Panc1 (cell line): ENCODE data around the gene PPM1N. TPM values are rescaled to one million over a fixed set of nuclear protein-coding genes. Genes with fewer than 3 reads are reported as not detected.
A peak's percentile ranks its signal among the peaks of the same experiment; 100 is the strongest.

Source experiments
- ATAC-seq: fragments of 200-7000 bp; cut with Tn5 transposase; 2 replicates; pipeline ENCODE4 v1.9.1; 2020; ENCODE audit warnings: mild to moderate bottlenecking, moderate library complexity
- BruUV-seq: library from RNA; stranded (reverse); fragments of 400-500 nt; replicated peaks from 2 replicates; lab custom pipeline; 2021; lab: Mats Ljungman, UMichigan
- CTCF ChIA-PET: fragments of 300-600 bp; sonication (Branson Sonifier 250); formaldehyde crosslinking; loops from one replicate; lab custom pipeline; 2022; ENCODE audit warnings: antibody characterized with exemption; lab: Charles Lee
- POLR2A ChIA-PET: fragments of 300-600 bp; sonication (Branson Sonifier 250); formaldehyde crosslinking; loops from one replicate; lab custom pipeline; 2022; ENCODE audit warnings: antibody characterized with exemption; lab: Charles Lee
- DNase-seq: peaks from one replicate; pipeline ENCODE4 v3.0.0-alpha.2; 2010; ENCODE audit warnings: low read depth, low spot score
- H3K27ac ChIP-seq: 2 replicates; pipeline ENCODE4 v1.5.1; 2011; ENCODE audit warnings: mild to moderate bottlenecking, low read length, inconsistent platforms
- H3K27me3 ChIP-seq: fragments of 200-500 bp; sonication (Bioruptor generic); 2 replicates; pipeline ENCODE4 v1.6.0; 2014; ENCODE audit warnings: low read length, inconsistent platforms; ENCODE audit not compliant: control insufficient read depth, insufficient read depth
- H3K36me3 ChIP-seq: fragments of 200-500 bp; sonication (Bioruptor generic); 2 replicates; pipeline ENCODE4 v1.5.1; 2014; ENCODE audit warnings: inconsistent platforms, mild to moderate bottlenecking, low read length, moderate library complexity; ENCODE audit not compliant: control insufficient read depth, insufficient read depth
- H3K4me1 ChIP-seq: 2 replicates; pipeline ENCODE4 v1.5.1; 2011; ENCODE audit warnings: inconsistent platforms, mild to moderate bottlenecking, low read length, moderate library complexity; ENCODE audit not compliant: control insufficient read depth, insufficient read depth
- H3K4me3 ChIP-seq, 2 experiments: 2 replicates each; pipeline ENCODE4 v1.5.1; 2011 to 2012; ENCODE audit warnings: low read depth in 2 of 2, low read length in 2 of 2, mild to moderate bottlenecking in 2 of 2, inconsistent platforms in 1 of 2, moderate library complexity in 1 of 2
- H3K9me3 ChIP-seq: fragments of 200-500 bp; sonication (Bioruptor generic); 2 replicates; pipeline ENCODE4 v1.5.1; 2014; ENCODE audit warnings: low read depth, mild to moderate bottlenecking, inconsistent platforms, low read length, moderate library complexity; ENCODE audit not compliant: control insufficient read depth, insufficient read depth
- POLR2AphosphoS5 ChIP-seq: IDR thresholded peaks from 2 replicates; pipeline ENCODE4 v1.6.1; 2012; ENCODE audit warnings: mild to moderate bottlenecking, low read depth, low read length, moderate library complexity
- SIN3A ChIP-seq: IDR thresholded peaks from 2 replicates; pipeline ENCODE4 v1.6.1; 2012; ENCODE audit warnings: low read depth, mild to moderate bottlenecking, low read length, moderate library complexity, borderline replicate concordance; ENCODE audit not compliant: insufficient read depth
- TCF7L2 ChIP-seq: IDR thresholded peaks from 2 replicates; pipeline ENCODE4 v1.6.1; 2011; ENCODE audit warnings: mild to moderate bottlenecking, low read depth, low read length, inconsistent platforms
- in situ Hi-C: cut with HindIII; loops from 2 replicates; pipeline ENCODE4 v1.10.0; 2016; ENCODE audit warnings: low sequenced_read_pairs, low pct_unique_long_range_greater_than_20kb
- intact Hi-C: fragments of 100-400 bp; cut with micrococcal nuclease; formaldehyde crosslinking; loops from one replicate; pipeline ENCODE4 v1.10.0; 2022; ENCODE audit not compliant: unreplicated experiment
- total RNA-seq: library from RNA; stranded (reverse); gene quantifications from one replicate; pipeline ENCODE4 v1.2.1, GENCODE V29; 2021; ENCODE audit not compliant: unreplicated experiment
- TF ChIP-seq, protein P1 (sequence below), 2 experiments: IDR thresholded peaks; 2 replicates each; pipeline ENCODE4 v1.6.1; 2011 to 2012; ENCODE audit warnings: low read depth in 2 of 2, control low read depth in 1 of 2, low read length in 1 of 2, mild to moderate bottlenecking in 1 of 2, moderate library complexity in 1 of 2; ENCODE audit not compliant: insufficient read depth in 1 of 2
- TF ChIP-seq, protein P2 (sequence below): fragments of 450-650 bp; IDR thresholded peaks from 2 replicates; pipeline ENCODE4 v1.5.1; 2017; ENCODE audit warnings: mild to moderate bottlenecking

The PPM1N gene
- total RNA-seq, 1 experiment from 2014 or later = 3.3 TPM

DNA sequence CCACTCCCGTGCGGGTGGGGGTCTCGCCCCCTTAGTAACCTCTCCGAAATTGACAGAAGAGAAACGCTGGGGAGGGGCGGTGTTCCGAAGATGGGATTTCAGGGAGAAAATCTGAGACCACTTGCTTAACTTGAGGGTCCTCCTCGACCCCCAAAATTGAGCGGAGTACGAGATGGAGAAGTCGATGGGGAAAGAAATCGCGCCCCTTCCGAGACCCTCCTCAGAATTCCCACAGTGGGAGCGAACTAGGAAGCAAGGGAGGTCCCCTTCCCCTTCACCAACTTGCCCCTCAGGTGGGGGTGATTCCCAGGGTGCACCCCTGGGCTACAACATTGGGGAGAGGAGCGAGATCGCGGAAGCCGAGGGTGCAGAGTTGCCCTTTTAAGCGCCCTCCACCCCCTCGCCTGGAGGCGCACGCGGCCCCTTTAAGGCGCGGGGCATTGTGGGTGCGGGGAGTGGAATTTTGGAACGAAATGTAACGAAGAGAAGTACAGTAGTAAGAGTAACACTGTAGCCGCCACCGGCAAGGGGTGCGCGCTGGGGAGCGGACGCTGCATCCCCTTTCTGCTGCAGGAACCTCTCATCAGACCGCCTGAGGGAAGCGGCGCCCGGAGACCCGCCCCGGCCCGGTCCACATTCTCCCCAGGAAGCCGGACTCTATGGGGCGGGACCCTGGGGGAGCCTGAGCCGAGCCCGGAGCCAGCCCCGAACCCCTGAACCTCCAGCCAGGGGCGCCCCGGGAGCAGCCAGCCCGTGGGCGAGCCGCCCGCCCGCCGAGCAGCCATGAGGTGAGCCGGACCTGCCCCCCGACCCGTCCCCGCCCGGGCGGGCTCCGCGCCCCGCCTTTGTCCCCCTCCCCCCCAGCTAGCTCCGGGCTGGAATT is 9.0 kb downstream of the PPM1N start, which contains the start of gene VASP:
TSS of gene VASP (plus strand) at position 491 of the 883 bp plus-strand sequence. CDS start at position 784, 293 bp downstream.
- no peak for DNase-seq
- Histone ChIP-seq H3K27me3 (no peaks in the 10 kb centered on the region), H3K4me1 (peaks cover 12% of the 10 kb centered on the region), H3K27ac (peak within 1 kb of the TSS; percentile 93), H3K4me3 (peak within 1 kb of the TSS; percentile 88 to 89), H3K9me3 (no peaks in the 10 kb centered on the region), H3K36me3 (peaks cover 6% of the 10 kb centered on the region; the same call in 1 of the 2 replicates)
- intact Hi-C loops = no loop called here
- ChIA-PET POLR2A (no interaction called here), CTCF (no interaction called here)
- in situ Hi-C loops = no loop called here
- TF ChIP-seq POLR2AphosphoS5 = peak; percentile 88
- TF ChIP-seq, protein P1, sequence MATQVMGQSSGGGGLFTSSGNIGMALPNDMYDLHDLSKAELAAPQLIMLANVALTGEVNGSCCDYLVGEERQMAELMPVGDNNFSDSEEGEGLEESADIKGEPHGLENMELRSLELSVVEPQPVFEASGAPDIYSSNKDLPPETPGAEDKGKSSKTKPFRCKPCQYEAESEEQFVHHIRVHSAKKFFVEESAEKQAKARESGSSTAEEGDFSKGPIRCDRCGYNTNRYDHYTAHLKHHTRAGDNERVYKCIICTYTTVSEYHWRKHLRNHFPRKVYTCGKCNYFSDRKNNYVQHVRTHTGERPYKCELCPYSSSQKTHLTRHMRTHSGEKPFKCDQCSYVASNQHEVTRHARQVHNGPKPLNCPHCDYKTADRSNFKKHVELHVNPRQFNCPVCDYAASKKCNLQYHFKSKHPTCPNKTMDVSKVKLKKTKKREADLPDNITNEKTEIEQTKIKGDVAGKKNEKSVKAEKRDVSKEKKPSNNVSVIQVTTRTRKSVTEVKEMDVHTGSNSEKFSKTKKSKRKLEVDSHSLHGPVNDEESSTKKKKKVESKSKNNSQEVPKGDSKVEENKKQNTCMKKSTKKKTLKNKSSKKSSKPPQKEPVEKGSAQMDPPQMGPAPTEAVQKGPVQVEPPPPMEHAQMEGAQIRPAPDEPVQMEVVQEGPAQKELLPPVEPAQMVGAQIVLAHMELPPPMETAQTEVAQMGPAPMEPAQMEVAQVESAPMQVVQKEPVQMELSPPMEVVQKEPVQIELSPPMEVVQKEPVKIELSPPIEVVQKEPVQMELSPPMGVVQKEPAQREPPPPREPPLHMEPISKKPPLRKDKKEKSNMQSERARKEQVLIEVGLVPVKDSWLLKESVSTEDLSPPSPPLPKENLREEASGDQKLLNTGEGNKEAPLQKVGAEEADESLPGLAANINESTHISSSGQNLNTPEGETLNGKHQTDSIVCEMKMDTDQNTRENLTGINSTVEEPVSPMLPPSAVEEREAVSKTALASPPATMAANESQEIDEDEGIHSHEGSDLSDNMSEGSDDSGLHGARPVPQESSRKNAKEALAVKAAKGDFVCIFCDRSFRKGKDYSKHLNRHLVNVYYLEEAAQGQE (IDR thresholded peaks at IDR 0.05; ENCODE audit: insufficient read depth in 1 of 2, low read depth in 2 of 2, low read length in 1 of 2) = no peak
- peak; percentile 76; the same call in 1 of the 2 replicates for TF ChIP-seq SIN3A
- TF ChIP-seq, protein P2, sequence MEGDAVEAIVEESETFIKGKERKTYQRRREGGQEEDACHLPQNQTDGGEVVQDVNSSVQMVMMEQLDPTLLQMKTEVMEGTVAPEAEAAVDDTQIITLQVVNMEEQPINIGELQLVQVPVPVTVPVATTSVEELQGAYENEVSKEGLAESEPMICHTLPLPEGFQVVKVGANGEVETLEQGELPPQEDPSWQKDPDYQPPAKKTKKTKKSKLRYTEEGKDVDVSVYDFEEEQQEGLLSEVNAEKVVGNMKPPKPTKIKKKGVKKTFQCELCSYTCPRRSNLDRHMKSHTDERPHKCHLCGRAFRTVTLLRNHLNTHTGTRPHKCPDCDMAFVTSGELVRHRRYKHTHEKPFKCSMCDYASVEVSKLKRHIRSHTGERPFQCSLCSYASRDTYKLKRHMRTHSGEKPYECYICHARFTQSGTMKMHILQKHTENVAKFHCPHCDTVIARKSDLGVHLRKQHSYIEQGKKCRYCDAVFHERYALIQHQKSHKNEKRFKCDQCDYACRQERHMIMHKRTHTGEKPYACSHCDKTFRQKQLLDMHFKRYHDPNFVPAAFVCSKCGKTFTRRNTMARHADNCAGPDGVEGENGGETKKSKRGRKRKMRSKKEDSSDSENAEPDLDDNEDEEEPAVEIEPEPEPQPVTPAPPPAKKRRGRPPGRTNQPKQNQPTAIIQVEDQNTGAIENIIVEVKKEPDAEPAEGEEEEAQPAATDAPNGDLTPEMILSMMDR = no peak
- peak; percentile 64 for TF ChIP-seq TCF7L2
- peak; percentile 74 for ATAC-seq
- no TSS peak for BruUV-seq

DNA sequence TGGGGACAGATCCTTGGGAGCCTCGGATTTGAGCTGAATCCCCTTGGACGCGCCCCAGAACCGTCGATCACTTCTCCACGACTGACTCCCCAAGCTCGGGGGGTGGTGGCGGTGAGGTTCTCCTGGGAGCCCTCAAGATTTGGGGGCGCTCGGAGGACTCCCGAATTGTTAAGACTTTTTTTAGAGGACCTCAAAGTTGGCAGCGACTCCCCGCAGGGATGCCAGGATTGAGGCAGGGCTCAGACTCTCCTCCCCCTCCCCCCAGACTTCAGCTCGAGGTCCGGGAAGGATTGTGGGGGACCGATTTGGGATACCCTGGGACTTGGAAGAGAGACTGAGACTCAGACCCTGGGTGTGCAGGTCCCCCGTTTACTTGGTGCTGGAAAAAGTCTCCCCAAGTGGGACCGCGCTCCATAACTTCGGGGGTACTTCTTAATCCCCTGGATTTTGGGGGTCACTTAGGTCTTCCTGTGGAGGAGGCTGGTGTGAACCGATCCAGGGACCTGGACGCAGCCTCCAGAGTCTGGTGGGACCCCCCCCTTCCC is 9.7 kb downstream of the PPM1N start:
- TF ChIP-seq, protein P1 (IDR thresholded peaks at IDR 0.05; ENCODE audit: insufficient read depth in 1 of 2, low read depth in 2 of 2, low read length in 1 of 2) = no peak
- TF ChIP-seq SIN3A (no peak), POLR2AphosphoS5 (no peak), TCF7L2 (no peak)
- TF ChIP-seq, protein P2 = no peak
- no peaks in the 10 kb centered on the region for H3K9me3 ChIP-seq
- no peak for ATAC-seq
- peaks cover 6% of the 10 kb centered on the region; the same call in 1 of the 2 replicates for H3K36me3 ChIP-seq
- POLR2A ChIA-PET = no interaction called here
- BruUV-seq = no TSS peak
- in situ Hi-C loops = no loop called here
- H3K27me3 ChIP-seq = no peaks in the 10 kb centered on the region
- no peak for DNase-seq
- peaks cover 12% of the 10 kb centered on the region for H3K4me1 ChIP-seq
- peak overlapping the region; percentile 88 to 89 for H3K4me3 ChIP-seq
- intact Hi-C loops = no loop called here
- H3K27ac ChIP-seq = peak overlapping the region; percentile 90
- CTCF ChIA-PET = no interaction called here
